Stimulated activated naive CD8-positive, alpha-beta T cell treated with anti-CD3 and anti-CD28 coated beads, Interleukin-15, Interleukin-2, amounts not matched to agents 100 U/mL and 50 U/mL, for 24 hours (primary cell): Measurements from ENCODE around the gene ELOVL2.

Source experiments
- ATAC-seq: fragments of 150-1000 bp; cut with Tn5 transposase; one replicate; pipeline ENCODE4 v1.10.0; 2021
- DNase-seq: peaks from one replicate; pipeline ENCODE4 v3.0.0; 2021

Gene ELOVL2

DNA sequence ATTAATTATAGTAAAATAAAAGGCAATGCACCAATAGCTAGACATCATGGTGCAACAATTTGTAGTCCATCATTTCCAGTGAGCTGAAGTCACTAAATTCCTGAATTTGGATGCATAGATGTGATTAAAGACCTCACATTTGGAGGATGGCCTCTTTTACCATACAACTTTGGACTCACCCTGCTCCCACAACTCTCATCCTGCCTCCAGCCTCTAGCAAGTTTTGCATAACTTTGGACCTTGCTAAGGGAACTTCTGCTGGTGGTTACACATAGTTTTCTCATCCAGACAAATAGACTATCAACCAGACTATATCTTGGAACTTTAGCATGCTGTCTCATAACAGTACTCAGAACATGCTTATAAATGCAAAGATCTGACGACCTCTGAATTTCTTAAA lies 12.8 kb upstream of the ELOVL2 start:
- DNase-seq, result no peak
- no peak for ATAC-seq

DNA sequence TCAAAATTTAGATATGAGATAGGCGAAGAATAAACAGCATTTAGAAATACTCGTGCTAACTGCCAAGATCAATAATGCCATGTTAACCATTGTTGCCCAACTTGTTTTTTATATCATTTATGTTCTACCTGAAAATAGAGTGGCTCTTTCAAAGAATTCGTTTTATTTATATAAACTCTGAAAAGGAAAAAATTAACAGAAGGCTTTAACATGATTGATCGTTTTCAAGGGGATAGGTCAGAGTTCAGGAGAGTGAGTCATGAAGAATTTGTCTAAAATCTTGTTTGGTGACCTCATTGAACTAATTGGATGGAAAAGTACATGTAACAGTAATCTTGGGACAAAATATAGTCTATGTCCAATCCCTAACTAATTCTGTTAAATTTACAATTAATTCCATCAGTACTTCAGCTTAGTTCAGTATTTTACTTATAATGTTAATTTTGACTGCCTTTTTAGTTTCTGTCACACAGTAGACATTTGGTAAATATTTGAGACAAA lies 11.1 kb upstream of the ELOVL2 start:
- ATAC-seq, result no peak
- no peak for DNase-seq

DNA sequence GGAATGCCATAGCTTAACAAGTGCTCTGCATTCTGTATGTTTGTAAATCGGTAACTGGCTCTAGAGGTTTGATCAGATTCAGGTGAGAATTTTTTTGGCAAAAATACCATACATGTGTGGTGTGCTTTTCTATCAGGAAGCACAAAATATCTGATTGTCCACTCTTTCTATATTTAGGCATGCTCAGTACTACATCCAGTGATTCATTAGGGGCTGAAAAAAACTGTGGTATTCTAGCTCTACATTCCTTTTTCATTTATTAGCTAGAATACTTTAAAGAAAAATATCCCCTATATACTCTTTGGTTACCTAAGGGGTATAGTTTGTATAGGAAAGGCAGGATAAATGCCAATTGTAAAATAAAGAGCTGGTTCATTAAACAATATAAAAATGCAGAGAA lies 10.6 kb upstream of the ELOVL2 start:
- ATAC-seq, result no peak
- DNase-seq, result no peak

DNA sequence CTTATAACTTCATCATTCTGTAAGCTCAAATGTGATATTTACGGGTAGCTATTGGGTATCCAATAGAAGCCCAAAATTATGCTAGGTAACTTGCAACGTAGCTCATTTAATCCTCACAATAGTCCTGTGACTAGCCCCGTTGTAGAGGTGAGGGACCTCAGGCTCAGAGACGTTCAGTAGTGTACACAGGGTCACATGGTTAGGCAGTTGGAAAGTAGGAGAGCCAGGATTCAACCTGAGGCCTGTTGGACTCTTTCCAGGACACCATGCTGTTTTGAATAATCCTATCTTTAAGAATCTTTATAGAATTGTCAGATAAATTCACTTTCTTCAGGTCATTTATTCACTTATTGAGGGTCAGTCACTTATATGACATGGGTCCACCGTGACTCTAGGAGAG lies 9.2 kb upstream of the ELOVL2 start:
- ATAC-seq (no peak), DNase-seq (no peak)

DNA sequence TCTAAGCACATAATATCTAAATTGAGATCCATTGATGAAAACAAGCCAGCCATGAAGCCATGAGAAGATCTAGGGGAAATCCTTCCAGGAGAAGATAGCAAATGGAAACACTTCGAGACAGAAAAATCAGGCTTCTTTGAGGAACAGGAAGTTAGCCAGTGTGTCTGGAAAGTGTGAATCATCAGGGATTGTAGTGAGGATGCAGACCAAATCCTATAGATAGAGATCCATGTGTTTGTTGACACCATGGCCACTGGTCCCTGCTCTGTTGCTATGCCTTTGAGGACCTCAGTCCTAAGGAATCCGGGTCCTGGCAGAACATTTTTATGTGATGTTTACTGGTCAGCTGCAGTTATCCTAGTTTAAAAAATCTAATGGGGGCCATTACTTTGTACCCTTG lies 6.6 kb upstream of the ELOVL2 start:
- no peak for DNase-seq

DNA sequence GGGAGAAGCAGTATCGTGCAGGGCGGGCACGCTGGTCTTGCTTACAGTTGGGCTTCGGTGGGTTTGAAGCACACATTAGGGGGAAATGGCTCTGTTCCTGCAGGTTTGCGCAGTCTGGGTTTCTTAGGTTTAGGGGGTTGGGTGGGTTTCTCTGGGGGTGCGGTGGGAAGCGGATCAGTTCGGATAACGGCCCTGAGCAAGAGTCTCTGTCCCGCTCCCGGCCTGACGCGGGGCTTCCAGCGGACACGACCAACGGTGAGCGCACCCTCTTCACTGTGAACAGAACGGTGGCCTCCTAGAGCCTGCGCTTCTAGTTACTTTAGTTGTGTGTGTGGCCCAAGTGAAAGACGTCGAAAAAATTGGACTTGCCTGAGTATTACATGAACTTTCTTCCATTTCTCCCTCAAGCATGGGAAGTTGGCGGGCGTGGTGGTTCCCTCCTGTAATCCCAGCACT lies 635 bp upstream of the ELOVL2 start:
- no peak for DNase-seq
- no peak for ATAC-seq

More for the DNA sequence above, 6.6 kb upstream of the ELOVL2 start:
- ATAC-seq, result no peak

DNA sequence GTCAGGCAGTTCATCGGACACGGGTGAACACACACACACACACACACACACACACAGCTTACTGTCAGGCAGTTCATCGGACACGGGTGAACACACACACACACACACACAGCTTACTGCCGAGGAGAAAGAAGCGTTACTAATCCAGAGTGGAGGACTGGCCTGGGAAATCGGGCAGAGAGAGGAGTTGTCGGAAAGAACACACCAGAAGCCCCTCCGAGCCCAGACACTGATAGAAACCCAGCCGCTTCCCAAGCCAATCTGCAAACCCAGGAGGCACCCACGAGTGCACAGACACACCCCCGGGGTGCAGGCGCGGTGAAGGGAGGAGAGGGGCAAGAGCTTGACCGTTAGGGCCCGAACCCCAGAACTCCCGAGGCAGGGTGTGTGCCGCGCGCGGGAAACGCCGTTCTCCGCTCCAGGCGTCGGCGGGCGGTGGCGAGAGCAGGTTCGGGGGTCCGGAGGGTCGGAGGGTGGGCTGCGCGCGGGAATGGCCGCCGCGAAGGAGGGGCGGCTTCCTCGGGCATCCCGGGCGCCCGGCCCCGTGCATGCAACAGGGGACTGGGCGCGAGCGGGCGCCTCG lies 636 bp downstream of the ELOVL2 start:
- ATAC-seq (peak; percentile 12), DNase-seq (peak; percentile 5)

DNA sequence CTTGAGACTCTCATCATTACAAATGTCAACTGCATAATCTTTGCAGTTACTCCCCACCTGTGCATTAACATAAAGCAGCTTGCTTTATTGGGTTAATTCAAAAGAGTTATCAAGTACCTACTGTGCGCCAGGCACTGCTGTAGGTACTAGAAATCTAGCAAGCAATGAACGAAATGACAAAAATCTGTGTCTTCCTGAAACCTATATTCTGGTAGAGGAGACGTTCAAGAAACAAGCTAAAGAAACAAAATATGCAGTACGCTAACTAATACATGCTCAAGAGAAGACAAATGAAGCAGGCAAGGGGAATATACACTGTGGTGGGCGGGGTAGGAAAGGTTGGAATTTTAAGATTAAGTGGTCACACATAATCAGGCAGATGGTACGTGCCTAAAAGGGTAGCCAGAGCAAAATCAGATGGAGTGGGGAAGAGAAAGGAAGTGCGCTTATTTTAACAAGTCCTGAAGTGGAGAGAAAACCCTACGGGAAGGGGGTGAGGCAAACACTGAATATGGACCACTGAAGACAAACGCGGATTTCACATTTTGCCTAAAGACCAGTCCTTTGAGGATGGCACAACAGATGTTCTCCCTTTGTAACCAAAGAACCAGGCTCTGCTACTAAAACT lies 1.2 kb downstream of the ELOVL2 start:
- DNase-seq, result no peak
- no peak for ATAC-seq

DNA sequence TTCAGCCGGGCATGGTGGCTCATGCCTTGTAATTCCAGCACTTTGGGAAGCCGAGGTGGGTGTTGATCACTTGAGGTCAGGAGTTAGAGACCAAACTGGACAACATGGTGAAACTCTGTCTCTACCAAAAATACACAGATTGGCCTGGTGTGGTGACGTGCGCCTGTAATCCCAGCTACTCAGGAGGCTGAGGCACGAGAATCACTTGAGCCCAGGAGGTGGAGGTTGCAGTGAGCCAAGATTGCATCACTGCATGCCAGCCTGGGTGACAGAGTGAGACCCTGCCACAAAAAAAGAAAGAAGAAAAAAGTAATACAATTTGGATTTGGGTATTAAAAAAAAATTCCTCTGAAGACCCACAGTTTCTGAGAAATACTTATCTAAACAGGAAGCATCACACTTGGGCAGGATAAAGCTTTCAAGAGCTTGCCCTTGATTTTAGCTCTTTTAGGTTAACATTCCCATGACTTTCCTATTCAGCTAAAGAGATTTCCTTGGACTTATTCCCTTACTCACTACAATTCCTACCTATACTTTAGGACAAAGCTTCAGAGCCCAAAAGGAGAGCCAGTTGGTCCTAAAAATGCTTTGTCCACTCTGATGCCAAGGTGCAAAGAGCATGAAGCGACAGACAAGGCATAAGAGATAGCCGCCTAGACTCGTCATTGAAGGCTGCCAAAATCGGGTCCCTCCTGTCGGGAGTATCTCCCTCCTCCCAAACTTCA lies 1.9 kb downstream of the ELOVL2 start:
- DNase-seq, result no peak
- ATAC-seq, result no peak

DNA sequence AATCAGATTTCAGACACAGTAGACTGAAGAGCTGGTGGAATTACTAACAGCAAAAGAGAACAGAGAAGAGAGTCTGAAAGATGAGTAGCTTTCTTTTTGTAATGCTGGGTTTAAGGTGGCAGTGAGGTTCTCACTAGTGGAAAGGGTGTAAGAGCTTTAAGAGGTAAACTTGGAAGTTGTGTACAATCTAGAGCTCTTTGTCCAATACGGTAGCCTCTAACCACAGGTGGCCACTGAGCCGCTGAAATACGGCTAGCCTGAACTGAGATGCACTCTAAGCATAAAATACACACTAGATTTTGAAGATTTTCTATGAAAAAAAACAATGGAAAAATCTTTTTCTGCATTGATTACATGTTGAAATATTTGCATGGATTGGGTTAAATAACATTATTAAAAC lies 4.0 kb downstream of the ELOVL2 start:
- no peak for ATAC-seq

DNA sequence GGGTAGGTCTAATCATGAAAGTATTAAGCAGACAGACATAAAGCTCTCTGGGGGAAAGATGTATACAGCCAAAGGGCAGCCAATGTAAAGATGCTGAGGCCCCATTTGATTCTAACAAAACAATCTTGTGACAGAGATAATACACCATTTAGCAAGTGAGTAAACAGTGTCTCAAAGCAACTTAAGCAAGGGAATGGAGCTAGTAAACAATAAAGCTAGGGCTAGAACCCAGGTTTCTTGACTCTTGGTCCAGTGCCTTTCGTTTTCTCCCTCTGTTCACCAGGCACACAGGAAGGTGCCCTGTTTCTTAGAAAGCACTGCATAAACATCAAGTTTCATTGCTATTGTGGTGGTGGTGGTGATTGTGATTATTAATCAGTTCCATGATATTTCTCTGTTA lies 5.1 kb downstream of the ELOVL2 start:
- ATAC-seq, result no peak
- no peak for DNase-seq

More for the DNA sequence above, 4.0 kb downstream of the ELOVL2 start:
- DNase-seq, result no peak

DNA sequence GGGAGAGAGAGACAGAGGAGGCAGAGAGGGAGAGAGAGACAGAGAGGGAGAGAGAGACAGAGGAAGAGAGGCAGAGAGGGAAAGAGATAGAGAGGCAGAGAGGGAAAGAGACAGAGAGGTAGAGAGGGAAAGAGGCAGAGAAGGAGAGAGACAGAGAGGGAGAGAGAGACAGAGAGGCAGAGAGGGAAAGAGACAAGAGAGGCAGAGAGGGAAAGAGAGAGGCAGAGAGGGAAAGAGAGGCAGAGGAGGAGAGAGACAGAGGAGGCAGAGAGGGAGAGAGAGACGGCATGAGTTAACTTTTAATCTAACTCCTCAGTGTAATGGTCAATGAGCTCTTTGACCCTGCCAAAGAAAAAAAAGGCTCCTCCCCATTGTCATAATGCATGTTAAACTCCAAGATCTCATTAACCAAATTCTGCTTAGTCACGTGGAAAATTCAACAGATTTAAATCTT lies 7.1 kb downstream of the ELOVL2 start:
- no peak for DNase-seq
- ATAC-seq, result no peak

DNA sequence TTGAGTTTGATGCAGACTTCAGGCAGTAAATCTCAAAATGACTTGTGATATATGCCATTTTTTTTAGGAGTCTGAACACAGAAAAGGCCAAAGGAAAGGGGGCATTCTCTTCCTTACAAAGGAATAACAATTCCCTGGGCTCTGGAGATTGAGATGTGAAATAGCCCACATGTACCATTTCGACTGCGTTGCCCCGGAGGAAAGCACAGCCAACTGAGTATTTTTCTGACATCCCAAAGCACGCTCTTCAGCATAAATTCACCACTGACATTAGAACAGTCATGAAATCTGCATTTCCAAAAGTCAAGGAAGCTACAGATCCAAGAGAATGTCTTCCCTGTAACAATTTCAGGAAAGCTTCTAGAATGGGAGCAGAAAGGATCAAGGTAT lies 7.8 kb downstream of the ELOVL2 start:
- no peak for ATAC-seq
- no peak for DNase-seq

DNA sequence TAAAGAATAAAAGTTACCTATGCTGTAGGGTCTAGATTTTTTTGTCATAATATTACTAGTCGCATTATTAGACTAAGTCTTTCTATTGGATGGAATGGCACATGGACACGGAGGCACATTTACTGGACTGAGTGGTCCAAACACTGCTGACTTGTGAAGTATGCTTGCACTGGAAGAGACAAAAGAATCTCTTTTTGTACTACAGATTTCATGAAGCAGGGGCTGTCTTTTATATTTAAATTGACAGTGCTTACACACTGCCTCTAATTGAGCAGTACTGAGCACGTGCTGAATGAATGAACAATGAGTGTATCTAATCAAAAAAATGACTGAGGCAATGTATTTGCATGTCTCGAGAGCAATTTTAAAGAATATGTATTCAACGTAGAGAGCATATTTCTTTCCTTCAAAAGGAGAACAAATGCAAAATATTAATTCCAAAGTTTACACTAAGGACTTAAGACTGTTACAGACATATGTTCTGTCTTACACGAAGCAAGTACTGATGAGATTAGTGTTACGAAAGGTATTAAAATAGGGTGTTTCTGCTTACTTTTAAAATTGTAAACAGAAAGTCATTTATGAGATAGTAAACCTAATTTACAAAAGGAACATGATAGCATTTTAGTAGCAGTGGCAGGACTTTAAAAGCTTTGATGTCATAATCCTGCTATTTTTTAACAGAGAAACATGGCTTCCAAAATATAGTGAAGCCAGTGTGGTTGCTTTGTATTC lies 8.3 kb downstream of the ELOVL2 start:
- no peak for ATAC-seq
- no peak for DNase-seq

DNA sequence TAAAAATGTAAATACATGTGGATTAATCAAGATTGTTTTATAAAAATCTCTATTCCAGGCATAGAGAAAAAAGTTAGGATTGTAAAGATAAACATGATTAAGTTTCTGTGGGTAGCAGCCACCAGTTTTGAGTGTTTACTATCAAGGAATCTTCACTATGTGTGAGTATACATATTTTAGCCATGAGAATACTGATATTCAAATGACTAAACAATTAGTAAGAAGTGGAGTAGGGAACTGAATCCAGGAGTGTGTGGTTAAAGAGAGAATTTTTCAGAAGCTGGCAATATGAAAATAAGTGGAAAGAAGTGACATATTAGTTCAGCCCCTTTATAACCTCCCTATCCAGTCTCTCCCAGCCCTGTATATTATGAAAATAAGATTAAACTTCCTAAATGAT lies 10.3 kb downstream of the ELOVL2 start:
- ATAC-seq, result no peak
- no peak for DNase-seq

DNA sequence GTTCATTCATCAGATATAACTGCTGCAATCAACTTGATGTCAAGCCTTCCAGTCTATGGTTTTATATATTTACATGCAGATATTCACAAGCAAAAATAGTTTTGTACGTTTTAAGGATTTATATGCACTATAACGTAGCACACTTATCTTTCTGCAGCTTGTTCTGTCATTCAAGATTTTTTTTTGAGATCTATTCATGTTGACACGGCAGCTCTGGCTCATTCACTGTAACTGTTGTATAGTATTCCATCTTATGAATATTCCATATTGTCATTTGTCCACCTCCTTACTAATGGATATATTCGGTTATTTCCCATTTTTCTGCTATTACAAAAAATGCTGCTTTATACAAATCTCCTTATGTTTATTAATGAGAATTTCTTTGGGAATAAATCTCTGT lies 13.2 kb downstream of the ELOVL2 start:
- DNase-seq (no peak), ATAC-seq (no peak)

DNA sequence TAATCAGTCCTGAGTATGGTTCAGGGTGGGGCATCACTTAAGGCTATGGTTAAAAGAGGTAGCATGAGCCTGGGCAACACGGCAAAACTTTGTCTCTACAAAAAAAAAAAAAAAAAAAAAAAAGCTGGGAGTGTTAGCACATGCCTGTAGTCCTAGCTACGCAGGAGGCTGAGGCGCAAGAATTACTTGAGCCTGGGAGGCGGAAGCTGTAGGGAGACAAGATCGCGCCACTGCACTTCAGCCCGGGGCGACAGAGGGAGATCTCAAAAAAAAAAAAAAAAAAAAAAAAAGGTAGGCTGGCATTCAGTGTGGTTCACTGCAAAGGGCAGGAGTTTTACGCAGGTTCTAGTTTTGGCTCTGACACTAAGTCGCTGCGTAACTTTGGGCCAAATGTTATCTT lies 15.1 kb downstream of the ELOVL2 start:
- DNase-seq, result no peak
- no peak for ATAC-seq

DNA sequence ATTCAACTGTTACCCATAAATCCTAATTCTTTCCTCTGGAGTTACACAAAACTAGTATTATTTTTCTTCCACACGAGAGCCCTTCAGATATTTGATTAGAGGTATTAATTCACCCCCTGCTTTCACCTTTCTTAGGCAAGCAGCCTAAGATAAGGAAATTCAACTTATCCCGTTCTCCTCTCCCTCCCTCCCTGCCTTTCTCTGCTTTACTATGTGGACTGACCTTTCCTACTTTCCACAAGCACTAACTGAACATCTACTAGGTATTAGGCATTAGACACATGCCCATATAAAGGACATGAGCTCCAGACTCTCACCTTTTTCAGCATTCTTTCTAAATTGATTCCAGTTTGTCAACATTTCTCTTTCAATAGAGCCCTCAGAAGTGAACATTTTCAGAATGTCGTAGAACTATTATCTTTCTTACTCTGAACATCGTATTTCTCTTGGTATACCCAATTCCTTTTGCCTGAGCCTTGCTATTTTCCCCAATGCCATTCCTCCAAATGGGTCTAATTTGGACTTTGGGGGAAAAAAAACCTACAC lies 16.5 kb downstream of the ELOVL2 start:
- ATAC-seq, result no peak
- DNase-seq, result no peak

DNA sequence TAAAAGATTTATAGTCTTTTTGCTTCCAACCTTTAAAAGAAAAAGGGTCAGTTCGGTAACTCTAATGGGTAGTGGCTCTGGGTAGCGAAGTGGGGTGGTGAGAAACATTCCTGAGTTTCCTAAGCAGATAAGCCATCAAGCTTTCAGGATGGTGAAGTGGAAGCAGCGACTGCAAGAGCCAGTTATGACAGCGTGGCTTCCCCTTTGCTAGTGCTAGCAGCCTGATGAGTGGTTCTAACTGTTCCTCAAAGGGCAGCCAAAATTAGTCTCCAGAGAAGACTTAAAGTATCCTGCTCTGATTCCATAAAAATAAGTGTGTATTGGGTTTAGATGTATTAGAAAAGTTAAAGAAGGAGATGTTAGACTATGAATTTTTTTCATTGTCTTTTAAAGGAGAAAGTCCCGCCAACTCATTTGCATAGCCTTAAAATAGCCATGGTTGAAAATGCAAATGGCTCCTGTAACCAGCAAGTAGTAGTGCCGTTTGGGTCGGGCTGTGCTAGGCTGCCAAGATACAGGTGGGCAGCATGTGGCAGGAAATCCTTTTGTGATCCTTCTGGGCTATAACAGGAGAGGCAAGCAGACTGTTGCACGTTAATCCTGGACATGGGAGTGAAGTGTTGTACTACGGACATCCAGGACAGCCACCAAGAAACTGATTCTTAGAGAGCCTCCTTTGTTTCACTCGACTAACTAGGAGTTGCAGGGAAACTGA lies 18.0 kb downstream of the ELOVL2 start:
- DNase-seq, result no peak

DNA sequence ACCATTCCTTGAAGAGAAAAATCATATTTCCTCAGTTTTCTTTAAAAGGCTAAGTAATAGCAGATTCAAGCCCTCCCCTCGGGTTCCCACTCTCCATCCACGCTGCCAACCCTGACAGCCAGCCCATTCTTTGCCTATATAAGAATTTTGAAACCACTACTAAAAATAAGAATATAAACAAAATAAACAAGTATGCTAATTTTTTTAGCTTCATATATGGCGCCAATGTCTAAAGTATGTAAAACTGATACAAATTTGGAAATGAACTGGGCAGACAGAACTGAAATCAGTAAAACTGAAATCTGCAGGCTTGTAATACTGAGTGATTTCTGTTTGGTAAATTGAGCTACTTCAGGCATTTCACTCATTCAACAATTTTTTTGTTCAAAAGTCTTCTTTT lies 19.0 kb downstream of the ELOVL2 start:
- ATAC-seq (no peak), DNase-seq (no peak)

More for the DNA sequence above, 18.0 kb downstream of the ELOVL2 start:
- no peak for ATAC-seq

DNA sequence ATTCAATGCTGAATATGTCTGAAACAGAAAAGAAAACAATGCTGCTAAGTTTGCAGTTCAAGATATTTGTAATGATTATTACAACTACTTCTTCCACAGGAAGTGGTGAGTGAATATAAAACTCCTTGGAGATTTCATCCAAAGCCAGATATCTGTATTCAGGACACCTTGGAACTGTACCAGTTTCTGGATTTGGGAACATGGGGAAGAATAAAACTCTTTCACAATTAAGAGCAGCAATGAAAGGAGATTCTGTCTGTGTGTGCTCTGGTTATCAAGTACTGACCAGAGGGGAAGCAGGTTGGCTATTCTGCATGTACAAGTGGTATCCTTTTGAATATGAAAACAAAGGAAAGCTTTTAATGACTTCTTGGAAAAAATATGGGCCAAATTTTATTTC lies 21.1 kb downstream of the ELOVL2 start:
- DNase-seq (no peak), ATAC-seq (no peak)

DNA sequence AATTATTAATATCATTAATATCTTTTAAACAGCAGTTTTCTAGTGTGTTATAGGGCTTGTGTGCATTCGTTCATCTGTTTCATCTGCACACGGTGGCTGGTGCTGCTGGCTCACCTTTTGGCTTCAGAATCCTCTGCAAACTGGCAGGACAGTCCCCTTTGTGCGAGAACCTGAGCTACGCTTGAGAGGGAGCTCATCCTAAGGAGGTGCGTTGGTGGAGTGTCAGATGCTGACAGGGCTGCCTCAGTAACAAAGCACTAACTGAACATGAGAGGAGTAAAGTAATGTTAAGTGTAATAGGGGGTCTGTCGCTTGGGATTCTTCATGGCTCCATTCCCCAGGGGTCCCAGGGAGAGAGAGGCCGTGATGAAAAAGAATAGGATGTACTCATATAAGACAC lies 22.4 kb downstream of the ELOVL2 start:
- DNase-seq (no peak), ATAC-seq (no peak)
